Mucosa of descending colon (tissue), 3 donors: ENCODE measurements around the gene PBRM1. TPM values are rescaled to one million over a fixed set of nuclear protein-coding genes. Genes with fewer than 3 reads are reported as not detected.

Source experiments
- ATAC-seq: fragments of 200-7000 bp; cut with Tn5 transposase; one replicate; pipeline ENCODE4 v1.9.1; 2020; ENCODE audit warnings: mild to moderate bottlenecking, moderate library complexity
- DNase-seq, 3 donors: peaks; one replicate each; pipeline ENCODE4 v3.0.0-alpha.2; 2020
- H3K36me3 ChIP-seq: fragments of 200-600 bp; one replicate; pipeline ENCODE4 v1.8.0; 2021; ENCODE audit warnings: low read depth, mild to moderate bottlenecking
- H3K4me1 ChIP-seq: fragments of 200-600 bp; one replicate; pipeline ENCODE4 v1.8.0; 2021; ENCODE audit warnings: low read depth, mild to moderate bottlenecking
- H3K4me3 ChIP-seq: fragments of 200-600 bp; one replicate; pipeline ENCODE4 v1.8.0; 2021; ENCODE audit warnings: mild to moderate bottlenecking
- H3K9me3 ChIP-seq: fragments of 200-600 bp; one replicate; pipeline ENCODE4 v1.8.0; 2021; ENCODE audit warnings: mild to moderate bottlenecking
- CTCF ChIP-seq: fragments of 200-600 bp; IDR thresholded peaks from one replicate; pipeline ENCODE4 v1.8.0; 2022; ENCODE audit warnings: antibody characterized with exemption, mild to moderate bottlenecking
- intact Hi-C, 2 donors: fragments of 100-400 bp; cut with DNase I in 1 of 2; cut with micrococcal nuclease in 1 of 2; formaldehyde crosslinking; loops; one replicate each; pipeline versions ENCODE4 v1.11.0 to v1.11.1; 2022; cut with DNase I, micrococcal nuclease
- total RNA-seq, 3 donors: library from RNA; stranded (reverse); fragmentation: NEBNext Ultra II Directional in 2 of 3; extraction: Animal tissue kit (Norgen Biotek cat#: 25700) in 2 of 3; gene quantifications; one replicate each; pipeline versions ENCODE4 v1.2.1 to v1.2.4, GENCODE V29; 2021 to 2023
- donor health status: DM: no; HTN: no; CAD: no; lungs with moderate emphysema.
- donor health status: DM: no; HTN: no; CAD: no.
- donor health status: DM: no; HTN: yes; CAD: no.

The PBRM1 gene
- total RNA-seq, 3 donors from 2014 or later: 48.5 to 86.1 (median 56.8) TPM

- DNase-seq: peak in 2 of 3 donors; percentile 16 to 33
- TF ChIP-seq CTCF: no peak
- intact Hi-C loops: no loop called here
- Histone ChIP-seq H3K9me3 (no peaks in the 10 kb centered on the region), H3K4me1 (peaks cover 2% of the 10 kb centered on the region), H3K36me3 (no peaks in the 10 kb centered on the region), H3K4me3 (no peak overlapping the region)
- ATAC-seq: no peak
These were observed 163.0 kb downstream of the PBRM1 start for GRCh38 chr3:52522651-52523251.

GRCh38 chr3:52521881-52522650 is 163.6 kb downstream of the PBRM1 start:
- Histone ChIP-seq H3K9me3 (no peaks in the 10 kb centered on the region), H3K4me1 (peaks cover 2% of the 10 kb centered on the region), H3K36me3 (no peaks in the 10 kb centered on the region), H3K4me3 (no peak overlapping the region)
- intact Hi-C loops: no loop called here
- peak in 1 of 3 donors; percentile 43 for DNase-seq
- TF ChIP-seq CTCF: no peak
- ATAC-seq: no peak

- TF ChIP-seq CTCF: no peak
- Histone ChIP-seq H3K4me3 (no peak overlapping the region), H3K36me3 (no peaks in the 10 kb centered on the region), H3K9me3 (no peaks in the 10 kb centered on the region), H3K4me1 (peaks cover 2% of the 10 kb centered on the region)
- intact Hi-C loops: no loop called here
- DNase-seq: peak in 1 of 3 donors; percentile 38
- no peak for ATAC-seq
These were observed 164.3 kb downstream of the PBRM1 start for GRCh38 chr3:52521488-52521824.

DNA sequence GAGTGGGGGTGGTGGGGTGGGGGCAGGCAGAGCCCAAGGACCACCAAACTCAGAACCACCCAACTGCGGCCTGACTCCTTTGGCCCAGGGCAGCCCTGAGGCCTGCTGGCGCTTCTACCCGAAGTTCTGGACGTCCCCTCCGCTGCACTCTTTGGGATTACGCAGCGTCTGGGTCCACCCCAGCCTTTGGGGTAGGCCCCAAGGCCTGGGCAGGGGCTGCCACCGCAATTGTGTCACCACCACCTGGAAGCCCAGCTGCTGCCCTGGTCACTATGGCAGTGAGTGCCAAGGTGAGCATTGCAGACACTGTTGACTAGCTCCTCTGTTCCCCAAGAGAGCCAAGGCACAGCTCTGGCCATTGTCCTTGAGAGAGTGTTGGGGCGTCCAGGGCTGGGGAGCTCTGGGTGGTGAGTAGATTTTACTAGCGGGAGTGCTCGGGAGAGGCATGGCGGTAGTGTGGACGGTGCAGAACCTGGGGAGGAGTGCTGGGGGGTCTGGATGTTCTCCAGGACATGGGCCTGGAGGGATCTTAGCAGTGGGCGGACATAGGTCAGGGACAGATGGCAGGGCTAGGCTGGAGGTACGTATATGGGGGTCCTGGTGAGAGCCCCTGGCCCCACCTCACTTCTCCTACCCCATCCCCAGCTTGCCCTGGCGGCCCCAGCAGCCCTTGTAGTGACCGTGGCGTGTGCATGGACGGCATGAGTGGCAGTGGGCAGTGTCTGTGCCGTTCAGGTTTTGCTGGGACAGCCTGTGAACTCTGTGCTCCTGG is 164.8 kb downstream of the PBRM1 start:
- DNase-seq (no peak), ATAC-seq (no peak)
- H3K4me3 ChIP-seq: no peak overlapping the region
- no peaks in the 10 kb centered on the region for H3K36me3 ChIP-seq
- no peaks in the 10 kb centered on the region for H3K9me3 ChIP-seq
- no peak for TF ChIP-seq CTCF
- H3K4me1 ChIP-seq: peaks cover 2% of the 10 kb centered on the region
- intact Hi-C loops: no loop called here

- intact Hi-C loops: no loop called here
- H3K4me3 ChIP-seq: no peak overlapping the region
- H3K4me1 ChIP-seq: peaks cover 2% of the 10 kb centered on the region
- TF ChIP-seq CTCF: no peak
- H3K36me3 ChIP-seq: no peaks in the 10 kb centered on the region
- no peak for ATAC-seq
- H3K9me3 ChIP-seq: no peaks in the 10 kb centered on the region
- DNase-seq: no peak
These were observed 165.5 kb downstream of the PBRM1 start for GRCh38 chr3:52520141-52520667.
